ENCODE measurements around the gene TRAIP.

Gene TRAIP

GRCh38 chr3:49803465-49804140 is 52.8 kb downstream of the TRAIP start (continued):
- TF ChIP-seq, protein P1, sequence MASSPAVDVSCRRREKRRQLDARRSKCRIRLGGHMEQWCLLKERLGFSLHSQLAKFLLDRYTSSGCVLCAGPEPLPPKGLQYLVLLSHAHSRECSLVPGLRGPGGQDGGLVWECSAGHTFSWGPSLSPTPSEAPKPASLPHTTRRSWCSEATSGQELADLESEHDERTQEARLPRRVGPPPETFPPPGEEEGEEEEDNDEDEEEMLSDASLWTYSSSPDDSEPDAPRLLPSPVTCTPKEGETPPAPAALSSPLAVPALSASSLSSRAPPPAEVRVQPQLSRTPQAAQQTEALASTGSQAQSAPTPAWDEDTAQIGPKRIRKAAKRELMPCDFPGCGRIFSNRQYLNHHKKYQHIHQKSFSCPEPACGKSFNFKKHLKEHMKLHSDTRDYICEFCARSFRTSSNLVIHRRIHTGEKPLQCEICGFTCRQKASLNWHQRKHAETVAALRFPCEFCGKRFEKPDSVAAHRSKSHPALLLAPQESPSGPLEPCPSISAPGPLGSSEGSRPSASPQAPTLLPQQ (tag by site-specific recombination; IDR thresholded peaks at IDR 0.05), result no peak
- TF ChIP-seq, protein P2, sequence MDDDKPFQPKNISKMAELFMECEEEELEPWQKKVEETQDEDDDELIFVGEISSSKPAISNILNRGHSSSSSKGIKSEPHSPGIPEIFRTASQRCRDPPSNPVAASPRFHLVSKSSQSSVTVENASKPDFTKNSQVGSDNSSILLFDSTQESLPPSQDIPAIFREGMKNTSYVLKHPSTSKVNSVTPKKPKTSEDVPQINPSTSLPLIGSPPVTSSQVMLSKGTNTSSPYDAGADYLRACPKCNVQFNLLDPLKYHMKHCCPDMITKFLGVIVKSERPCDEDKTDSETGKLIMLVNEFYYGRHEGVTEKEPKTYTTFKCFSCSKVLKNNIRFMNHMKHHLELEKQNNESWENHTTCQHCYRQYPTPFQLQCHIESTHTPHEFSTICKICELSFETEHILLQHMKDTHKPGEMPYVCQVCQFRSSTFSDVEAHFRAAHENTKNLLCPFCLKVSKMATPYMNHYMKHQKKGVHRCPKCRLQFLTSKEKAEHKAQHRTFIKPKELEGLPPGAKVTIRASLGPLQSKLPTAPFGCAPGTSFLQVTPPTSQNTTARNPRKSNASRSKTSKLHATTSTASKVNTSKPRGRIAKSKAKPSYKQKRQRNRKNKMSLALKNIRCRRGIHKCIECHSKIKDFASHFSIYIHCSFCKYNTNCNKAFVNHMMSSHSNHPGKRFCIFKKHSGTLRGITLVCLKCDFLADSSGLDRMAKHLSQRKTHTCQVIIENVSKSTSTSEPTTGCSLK (tag by site-specific recombination; IDR thresholded peaks at IDR 0.05), result no peak
- TF ChIP-seq ZNF600 (tag by site-specific recombination; IDR thresholded peaks at IDR 0.05) (peak; percentile 49), ZNF335 (tag by site-specific recombination; conservative IDR thresholded peaks at IDR 0.05) (peak; percentile 86), ZNF202 (tag by site-specific recombination; IDR thresholded peaks at IDR 0.05; ENCODE audit: borderline replicate concordance) (no peak), HIC1 (tag by site-specific recombination; IDR thresholded peaks at IDR 0.05) (0 out of 2 replicates have a peak, but pooled peaks have one; percentile 30), ZNF324 (tag by site-specific recombination; IDR thresholded peaks at IDR 0.05) (no peak), ZNF768 (tag by site-specific recombination; IDR thresholded peaks at IDR 0.05) (no peak), ZNF571 (tag by site-specific recombination; IDR thresholded peaks at IDR 0.05) (no peak), ZNF560 (tag by site-specific recombination; IDR thresholded peaks at IDR 0.05; ENCODE audit: borderline replicate concordance) (no peak), ZNF747 (tag by site-specific recombination; IDR thresholded peaks at IDR 0.05) (no peak), ZBTB1 (tag by site-specific recombination; IDR thresholded peaks at IDR 0.05) (peak; percentile 86), ZNF792 (tag by site-specific recombination; IDR thresholded peaks at IDR 0.05) (no peak), ZNF529 (tag by site-specific recombination; IDR thresholded peaks at IDR 0.05; ENCODE audit: insufficient replicate concordance) (no peak), GLI2 (tag by site-specific recombination; IDR thresholded peaks at IDR 0.05; ENCODE audit: borderline replicate concordance, low read depth) (no peak), PATZ1 (tag by site-specific recombination; IDR thresholded peaks at IDR 0.05) (0 out of 2 replicates have a peak, but pooled peaks have one; percentile 5), KLF1 (tag by site-specific recombination; IDR thresholded peaks at IDR 0.05) (peak; percentile 85), ZFHX2 (tag by site-specific recombination; conservative IDR thresholded peaks at IDR 0.05) (peak; percentile 24; the same call in 1 of the 2 replicates), ZNF280D (tag by site-specific recombination; IDR thresholded peaks at IDR 0.05) (no peak)
- TF ChIP-seq, protein P3, sequence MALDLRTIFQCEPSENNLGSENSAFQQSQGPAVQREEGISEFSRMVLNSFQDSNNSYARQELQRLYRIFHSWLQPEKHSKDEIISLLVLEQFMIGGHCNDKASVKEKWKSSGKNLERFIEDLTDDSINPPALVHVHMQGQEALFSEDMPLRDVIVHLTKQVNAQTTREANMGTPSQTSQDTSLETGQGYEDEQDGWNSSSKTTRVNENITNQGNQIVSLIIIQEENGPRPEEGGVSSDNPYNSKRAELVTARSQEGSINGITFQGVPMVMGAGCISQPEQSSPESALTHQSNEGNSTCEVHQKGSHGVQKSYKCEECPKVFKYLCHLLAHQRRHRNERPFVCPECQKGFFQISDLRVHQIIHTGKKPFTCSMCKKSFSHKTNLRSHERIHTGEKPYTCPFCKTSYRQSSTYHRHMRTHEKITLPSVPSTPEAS (tag by site-specific recombination; IDR thresholded peaks at IDR 0.05), result no peak
- TF ChIP-seq, protein P4, sequence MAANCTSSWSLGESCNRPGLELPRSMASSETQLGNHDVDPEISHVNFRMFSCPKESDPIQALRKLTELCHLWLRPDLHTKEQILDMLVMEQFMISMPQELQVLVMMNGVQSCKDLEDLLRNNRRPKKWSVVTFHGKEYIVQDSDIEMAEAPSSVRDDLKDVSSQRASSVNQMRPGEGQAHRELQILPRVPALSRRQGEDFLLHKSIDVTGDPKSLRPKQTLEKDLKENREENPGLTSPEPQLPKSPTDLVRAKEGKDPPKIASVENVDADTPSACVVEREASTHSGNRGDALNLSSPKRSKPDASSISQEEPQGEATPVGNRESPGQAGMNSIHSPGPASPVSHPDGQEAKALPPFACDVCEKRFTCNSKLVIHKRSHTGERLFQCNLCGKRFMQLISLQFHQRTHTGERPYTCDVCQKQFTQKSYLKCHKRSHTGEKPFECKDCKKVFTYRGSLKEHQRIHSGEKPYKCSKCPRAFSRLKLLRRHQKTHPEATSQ (tag by site-specific recombination; IDR thresholded peaks at IDR 0.05), result no peak
- TF ChIP-seq, protein P5, sequence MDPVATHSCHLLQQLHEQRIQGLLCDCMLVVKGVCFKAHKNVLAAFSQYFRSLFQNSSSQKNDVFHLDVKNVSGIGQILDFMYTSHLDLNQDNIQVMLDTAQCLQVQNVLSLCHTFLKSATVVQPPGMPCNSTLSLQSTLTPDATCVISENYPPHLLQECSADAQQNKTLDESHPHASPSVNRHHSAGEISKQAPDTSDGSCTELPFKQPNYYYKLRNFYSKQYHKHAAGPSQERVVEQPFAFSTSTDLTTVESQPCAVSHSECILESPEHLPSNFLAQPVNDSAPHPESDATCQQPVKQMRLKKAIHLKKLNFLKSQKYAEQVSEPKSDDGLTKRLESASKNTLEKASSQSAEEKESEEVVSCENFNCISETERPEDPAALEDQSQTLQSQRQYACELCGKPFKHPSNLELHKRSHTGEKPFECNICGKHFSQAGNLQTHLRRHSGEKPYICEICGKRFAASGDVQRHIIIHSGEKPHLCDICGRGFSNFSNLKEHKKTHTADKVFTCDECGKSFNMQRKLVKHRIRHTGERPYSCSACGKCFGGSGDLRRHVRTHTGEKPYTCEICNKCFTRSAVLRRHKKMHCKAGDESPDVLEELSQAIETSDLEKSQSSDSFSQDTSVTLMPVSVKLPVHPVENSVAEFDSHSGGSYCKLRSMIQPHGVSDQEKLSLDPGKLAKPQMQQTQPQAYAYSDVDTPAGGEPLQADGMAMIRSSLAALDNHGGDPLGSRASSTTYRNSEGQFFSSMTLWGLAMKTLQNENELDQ (tag by site-specific recombination; IDR thresholded peaks at IDR 0.05; ENCODE audit: low read depth), result no peak
